ACC112 (cell line): Measurements from ENCODE around the gene SLC5A10.

ENCODE experiments used
- H2AFZ ChIP-seq: fragments of 200-600 bp; sonication (generic); one replicate; pipeline ENCODE4 v1.6.0; 2017; ENCODE audit warnings: antibody characterized with exemption, low read length; ENCODE audit not compliant: unreplicated experiment
- H3K27ac ChIP-seq: fragments of 200-600 bp; sonication (generic); 2 replicates; pipeline ENCODE4 v1.5.1; 2014; ENCODE audit warnings: low read depth, mild to moderate bottlenecking, antibody characterized with exemption, low read length, moderate library complexity
- H3K27me3 ChIP-seq: fragments of 200-600 bp; sonication (generic); 2 replicates; pipeline ENCODE4 v1.6.1; 2014; ENCODE audit warnings: mild to moderate bottlenecking, antibody characterized with exemption, low read length, moderate library complexity, mixed read lengths; ENCODE audit not compliant: insufficient read depth
- H3K36me3 ChIP-seq: fragments of 200-600 bp; sonication (generic); 2 replicates; pipeline ENCODE4 v1.6.1; 2016; ENCODE audit warnings: mild to moderate bottlenecking, antibody characterized with exemption, low read length, moderate library complexity, mixed read lengths; ENCODE audit not compliant: insufficient read depth
- H3K4me1 ChIP-seq: fragments of 200-600 bp; sonication (generic); one replicate; pipeline ENCODE4 v1.6.1; 2016; ENCODE audit warnings: low read length, mixed read lengths; ENCODE audit not compliant: insufficient read depth, unreplicated experiment, control insufficient read depth
- H3K4me3 ChIP-seq: fragments of 200-600 bp; sonication (generic); 2 replicates; pipeline ENCODE4 v1.5.1; 2014; ENCODE audit warnings: mild to moderate bottlenecking, low read depth, low read length
- H3K79me2 ChIP-seq: fragments of 200-600 bp; sonication (generic); one replicate; pipeline ENCODE4 v1.6.0; 2016; ENCODE audit warnings: low read length; ENCODE audit not compliant: control insufficient read depth, unreplicated experiment, insufficient read depth

SLC5A10 gene

GRCh38 chr17:18986541-18987229, 34.7 kb downstream of the SLC5A10 start:
- Histone ChIP-seq H3K36me3 (no peaks in the 10 kb centered on the region), H3K79me2 (no peaks in the 10 kb centered on the region), H3K4me1 (peaks cover 12% of the 10 kb centered on the region)

DNA sequence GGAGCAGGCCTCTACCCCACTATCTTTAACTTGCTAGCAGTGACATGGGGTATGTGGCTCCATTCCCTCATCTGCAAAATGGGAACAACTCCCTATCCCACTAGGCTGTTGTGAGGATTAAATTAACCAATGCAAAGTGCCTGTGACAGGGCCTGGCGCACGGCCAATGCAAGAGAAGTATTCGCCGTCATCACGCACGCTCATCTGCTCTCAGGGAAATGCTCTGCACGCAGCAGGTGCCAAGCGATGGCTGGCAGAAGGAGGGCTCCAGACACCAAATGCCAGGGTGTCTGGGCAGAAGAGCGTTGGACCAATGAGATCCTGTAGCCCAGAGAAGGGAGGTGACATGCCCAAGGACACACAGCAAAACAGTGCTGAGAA, 35.3 kb downstream of the SLC5A10 start:
- no peaks in the 10 kb centered on the region for H3K79me2 ChIP-seq

More at GRCh38 chr17:18986541-18987229, 34.7 kb downstream of the SLC5A10 start:
- no peak overlapping the region for H3K4me3 ChIP-seq
- H2AFZ ChIP-seq = no peak overlapping the region
- no peak overlapping the region for H3K27ac ChIP-seq
- H3K27me3 ChIP-seq = no peaks in the 10 kb centered on the region

GRCh38 chr17:18987862-18988545, 36.0 kb downstream of the SLC5A10 start:
- H3K36me3 ChIP-seq = no peaks in the 10 kb centered on the region
- H2AFZ ChIP-seq = no peak overlapping the region
- no peak overlapping the region for H3K27ac ChIP-seq
- H3K79me2 ChIP-seq = peaks cover 5% of the 10 kb centered on the region
- H3K27me3 ChIP-seq = no peaks in the 10 kb centered on the region
- no peaks in the 10 kb centered on the region for H3K4me1 ChIP-seq
- no peak overlapping the region for H3K4me3 ChIP-seq

More for the DNA sequence above, 35.3 kb downstream of the SLC5A10 start:
- Histone ChIP-seq H2AFZ (no peak overlapping the region), H3K27me3 (no peaks in the 10 kb centered on the region), H3K4me1 (peaks cover 7% of the 10 kb centered on the region), H3K27ac (no peak overlapping the region), H3K36me3 (no peaks in the 10 kb centered on the region), H3K4me3 (no peak overlapping the region)

DNA sequence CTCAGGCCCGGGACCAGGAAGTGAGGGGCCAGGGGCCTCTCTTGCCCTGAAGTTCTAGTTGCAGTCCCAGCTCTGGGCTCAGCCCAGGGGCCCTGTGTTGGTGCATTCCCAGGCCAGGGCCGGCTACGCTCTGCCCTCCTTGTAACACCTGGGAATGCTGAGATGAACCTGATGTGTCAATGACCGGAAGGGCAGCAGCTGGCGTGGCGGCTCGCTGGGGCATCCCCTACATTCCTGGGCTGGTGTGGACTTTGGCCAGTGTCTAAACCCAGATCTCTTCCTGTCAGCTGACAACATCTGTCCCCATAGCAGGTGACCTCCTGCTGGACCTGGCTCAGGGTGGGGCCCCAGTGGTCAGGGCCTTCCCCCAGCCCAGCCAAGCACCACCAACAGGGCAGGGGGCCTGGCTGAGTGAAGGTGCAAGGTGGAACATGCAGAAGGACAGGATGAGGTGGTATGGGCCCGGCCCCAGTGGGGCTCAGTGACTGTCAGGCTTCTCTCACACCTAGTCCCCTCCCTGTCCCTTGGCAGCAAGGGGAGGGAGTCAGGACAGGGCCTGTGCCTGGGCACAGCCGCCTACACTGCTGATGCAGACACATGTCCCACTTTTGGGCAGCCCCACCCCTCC, 36.7 kb downstream of the SLC5A10 start:
- Histone ChIP-seq H2AFZ (no peak overlapping the region), H3K4me1 (no peaks in the 10 kb centered on the region), H3K4me3 (no peak overlapping the region), H3K27ac (no peak overlapping the region), H3K36me3 (no peaks in the 10 kb centered on the region), H3K79me2 (peaks cover 7% of the 10 kb centered on the region), H3K27me3 (no peaks in the 10 kb centered on the region)

DNA sequence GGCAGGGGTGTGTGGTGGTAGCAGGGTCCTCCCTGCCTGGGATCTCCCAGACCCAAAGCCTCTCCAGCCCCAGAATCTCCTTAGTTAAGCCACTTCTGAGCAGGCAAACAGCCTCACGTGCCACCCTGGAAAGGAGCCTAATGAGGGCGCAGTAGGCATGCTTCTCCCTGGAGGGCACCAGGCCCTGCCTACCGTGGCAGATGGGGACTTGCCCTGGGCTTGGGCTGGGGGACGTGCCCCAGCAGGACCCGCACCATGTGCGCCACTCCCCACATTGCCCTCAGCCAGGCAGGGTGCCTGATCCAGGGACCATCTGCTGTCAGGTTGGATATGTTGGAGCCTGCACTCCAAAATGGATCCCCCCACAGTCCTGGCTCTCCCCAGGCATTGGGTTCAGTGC, 38.4 kb downstream of the SLC5A10 start:
- no peak overlapping the region for H2AFZ ChIP-seq
- H3K36me3 ChIP-seq = peaks cover 5% of the 10 kb centered on the region; the same call in 1 of the 2 replicates
- no peak overlapping the region for H3K4me3 ChIP-seq
- H3K79me2 ChIP-seq = peaks cover 22% of the 10 kb centered on the region
- H3K4me1 ChIP-seq = no peaks in the 10 kb centered on the region
- H3K27me3 ChIP-seq = no peaks in the 10 kb centered on the region
- no peak overlapping the region for H3K27ac ChIP-seq

DNA sequence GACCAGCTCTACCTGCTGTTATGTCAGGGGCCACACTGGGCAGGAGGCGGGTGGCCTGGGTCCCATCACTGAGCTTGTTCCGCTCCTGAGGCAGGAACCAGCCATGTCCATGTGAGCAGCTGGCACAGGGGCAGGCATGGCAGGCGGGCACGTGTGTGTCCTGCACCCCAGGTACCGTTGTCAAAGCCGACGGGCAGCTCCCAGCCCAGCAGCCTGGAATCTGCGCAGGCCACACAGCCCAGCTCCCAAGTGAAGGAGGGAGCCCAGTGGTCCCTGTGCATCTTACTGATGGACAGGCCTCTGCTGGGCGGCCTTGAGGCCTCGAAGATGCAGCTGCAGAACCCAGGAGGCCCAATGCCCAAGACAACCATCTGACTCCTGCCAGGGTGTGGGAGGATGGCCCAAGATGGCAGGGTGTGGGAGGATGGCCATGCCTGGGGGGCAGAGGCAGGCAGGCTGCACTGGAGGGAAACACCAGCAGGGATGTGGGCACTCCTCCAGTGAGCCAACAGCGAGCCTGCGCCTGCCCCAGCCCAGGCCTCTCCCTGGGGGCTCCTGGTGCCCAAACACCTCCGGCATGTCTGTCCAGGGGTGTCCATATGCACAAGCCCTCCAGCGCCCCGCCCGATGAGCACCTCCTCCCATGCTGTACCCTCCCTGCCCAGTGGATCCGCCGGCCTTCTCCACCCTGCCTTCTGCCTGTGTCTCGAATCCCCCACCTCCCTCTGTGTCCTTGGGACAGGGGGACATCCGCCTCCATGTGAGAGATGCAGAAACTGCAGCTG, 39.8 kb downstream of the SLC5A10 start:
- H3K36me3 ChIP-seq = peaks cover 15% of the 10 kb centered on the region; the same call in 1 of the 2 replicates
- H3K4me1 ChIP-seq = no peaks in the 10 kb centered on the region
- no peaks in the 10 kb centered on the region for H3K27me3 ChIP-seq
- H3K4me3 ChIP-seq = no peak overlapping the region
- peaks cover 30% of the 10 kb centered on the region for H3K79me2 ChIP-seq
- no peak overlapping the region for H3K27ac ChIP-seq
- H2AFZ ChIP-seq = no peak overlapping the region

DNA sequence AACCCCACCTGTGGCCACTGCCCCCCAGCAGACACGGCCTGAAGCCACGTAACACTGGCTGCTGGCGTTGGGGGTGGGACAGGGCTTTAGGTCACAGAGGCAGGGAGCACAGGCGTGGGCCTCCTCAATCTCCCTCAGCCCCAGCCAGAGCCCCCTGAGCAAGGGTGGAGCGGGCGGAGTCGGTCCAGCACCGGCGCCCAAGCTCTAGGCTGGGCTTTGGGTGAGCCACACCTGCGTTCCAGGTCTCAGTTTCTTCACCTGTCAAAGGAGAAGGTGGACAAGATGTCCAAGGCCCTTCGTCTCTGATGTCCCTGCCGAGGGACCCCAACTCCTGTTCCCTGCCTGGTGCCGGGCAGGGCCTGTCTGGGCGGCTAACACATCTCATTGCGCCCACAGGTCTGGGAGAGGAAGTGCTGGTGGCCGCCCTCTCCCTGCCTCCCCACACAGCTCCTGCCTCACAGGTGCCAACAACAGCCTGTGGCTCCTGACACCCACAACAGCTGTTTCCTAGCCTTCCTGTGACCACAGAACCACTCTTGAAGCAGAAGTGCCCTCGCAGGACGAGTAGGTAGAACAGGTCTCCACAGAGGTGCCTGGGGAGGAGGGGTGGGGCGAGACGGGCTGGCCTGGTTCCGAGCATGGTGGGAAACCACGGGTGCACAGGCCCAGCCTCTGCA, 40.6 kb downstream of the SLC5A10 start:
- no peaks in the 10 kb centered on the region for H3K4me1 ChIP-seq
- H3K36me3 ChIP-seq = peaks cover 23% of the 10 kb centered on the region; the same call in 1 of the 2 replicates
- no peak overlapping the region for H3K4me3 ChIP-seq
- H3K79me2 ChIP-seq = peaks cover 38% of the 10 kb centered on the region
- H3K27me3 ChIP-seq = no peaks in the 10 kb centered on the region
- H3K27ac ChIP-seq = no peak overlapping the region
- no peak overlapping the region for H2AFZ ChIP-seq

- peaks cover 28% of the 10 kb centered on the region; the same call in 1 of the 2 replicates for H3K36me3 ChIP-seq
- H3K79me2 ChIP-seq = peaks cover 47% of the 10 kb centered on the region
Measured at GRCh38 chr17:18993905-18994526, 42.1 kb downstream of the SLC5A10 start.

GRCh38 chr17:18994631-18995030, 42.7 kb downstream of the SLC5A10 start:
- Histone ChIP-seq H3K27me3 (no peaks in the 10 kb centered on the region), H3K27ac (no peak overlapping the region), H3K4me1 (no peaks in the 10 kb centered on the region), H3K79me2 (peaks cover 52% of the 10 kb centered on the region), H3K4me3 (no peak overlapping the region), H3K36me3 (peaks cover 28% of the 10 kb centered on the region; the same call in 1 of the 2 replicates), H2AFZ (no peak overlapping the region)

More at GRCh38 chr17:18993905-18994526, 42.1 kb downstream of the SLC5A10 start:
- Histone ChIP-seq H3K27me3 (no peaks in the 10 kb centered on the region), H3K4me3 (no peak overlapping the region), H2AFZ (no peak overlapping the region), H3K4me1 (no peaks in the 10 kb centered on the region), H3K27ac (no peak overlapping the region)
